Fibroblast of skin of right biceps (primary cell): ENCODE results near the gene TSPAN18.

Experiments
- DNase-seq: peaks from one replicate; pipeline ENCODE4 v3.0.0-alpha.2; 2013

The TSPAN18 gene

GRCh38 chr11:44971185-44971584, 244.4 kb downstream of the TSPAN18 start:
- DNase-seq = no peak

GRCh38 chr11:44972746-44973435, 246.1 kb downstream of the TSPAN18 start:
- no peak for DNase-seq

GRCh38 chr11:44973632-44974401, 247.1 kb downstream of the TSPAN18 start:
- no peak for DNase-seq

GRCh38 chr11:44974402-44975000, 247.7 kb downstream of the TSPAN18 start:
- DNase-seq = no peak

- DNase-seq = no peak
Measured at GRCh38 chr11:44976576-44976975, 249.8 kb downstream of the TSPAN18 start.

GRCh38 chr11:44977493-44977984, 250.8 kb downstream of the TSPAN18 start:
- peak; percentile 26 for DNase-seq

- no peak for DNase-seq
Measured at GRCh38 chr11:44978274-44978960, 251.7 kb downstream of the TSPAN18 start.

GRCh38 chr11:44978961-44979331, 252.2 kb downstream of the TSPAN18 start:
- DNase-seq = no peak

GRCh38 chr11:44979543-44980399, 253.0 kb downstream of the TSPAN18 start:
- no peak for DNase-seq

GRCh38 chr11:44980533-44981427, 254.0 kb downstream of the TSPAN18 start:
- no peak for DNase-seq
